ENCODE data around the gene GPATCH2L.

Gene GPATCH2L

DNA sequence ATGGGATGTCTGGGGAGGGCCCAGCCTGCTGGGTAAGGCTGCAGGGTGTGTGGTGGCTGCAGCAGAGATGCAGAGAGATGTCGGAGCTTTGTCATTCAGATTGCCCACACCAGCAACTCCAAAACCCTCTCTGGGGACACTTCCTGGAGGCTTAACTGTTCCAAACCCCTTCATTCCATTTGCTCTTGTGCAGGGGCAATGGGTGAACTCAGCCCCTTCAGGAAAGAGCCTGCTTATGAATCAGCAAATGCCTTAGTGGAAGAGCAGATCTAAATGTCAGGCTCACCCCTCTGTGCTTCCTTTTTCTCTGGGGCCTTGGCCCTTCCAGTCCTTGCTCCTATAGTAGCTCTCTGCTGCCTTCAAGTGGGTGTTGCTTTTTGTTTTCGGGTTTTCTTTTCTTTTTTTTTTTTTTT is 36.7 kb upstream of the GPATCH2L start:
- H3K79me2 ChIP-seq (ENCODE audit: control insufficient read depth, low read length) = no peaks in the 10 kb centered on the region
- no peak overlapping the region for H3K27ac ChIP-seq (ENCODE audit: low read depth, low read length)
- no peaks in the 10 kb centered on the region for H3K9me3 ChIP-seq (ENCODE audit: control insufficient read depth, insufficient read depth, low read length)
- no peak overlapping the region for H3K4me2 ChIP-seq (ENCODE audit: low read length)
- no peaks in the 10 kb centered on the region for H3F3A ChIP-seq (ENCODE audit: control insufficient read depth, insufficient read depth)
- no peaks in the 10 kb centered on the region for H3K4me1 ChIP-seq (ENCODE audit: control insufficient read depth, low read length)
- no peaks in the 10 kb centered on the region for H3K9me2 ChIP-seq (replicated peaks; ENCODE audit: control insufficient read depth, low read length)
- H3K27me3 ChIP-seq (ENCODE audit: control insufficient read depth, low read length) = no peaks in the 10 kb centered on the region
- no peak overlapping the region for H3K4me3 ChIP-seq (ENCODE audit: low read length)
- TF ChIP-seq EZH2phosphoT487 (IDR thresholded peaks at IDR 0.05; ENCODE audit: borderline replicate concordance, low read length) = no peak
- TF ChIP-seq, protein P1, sequence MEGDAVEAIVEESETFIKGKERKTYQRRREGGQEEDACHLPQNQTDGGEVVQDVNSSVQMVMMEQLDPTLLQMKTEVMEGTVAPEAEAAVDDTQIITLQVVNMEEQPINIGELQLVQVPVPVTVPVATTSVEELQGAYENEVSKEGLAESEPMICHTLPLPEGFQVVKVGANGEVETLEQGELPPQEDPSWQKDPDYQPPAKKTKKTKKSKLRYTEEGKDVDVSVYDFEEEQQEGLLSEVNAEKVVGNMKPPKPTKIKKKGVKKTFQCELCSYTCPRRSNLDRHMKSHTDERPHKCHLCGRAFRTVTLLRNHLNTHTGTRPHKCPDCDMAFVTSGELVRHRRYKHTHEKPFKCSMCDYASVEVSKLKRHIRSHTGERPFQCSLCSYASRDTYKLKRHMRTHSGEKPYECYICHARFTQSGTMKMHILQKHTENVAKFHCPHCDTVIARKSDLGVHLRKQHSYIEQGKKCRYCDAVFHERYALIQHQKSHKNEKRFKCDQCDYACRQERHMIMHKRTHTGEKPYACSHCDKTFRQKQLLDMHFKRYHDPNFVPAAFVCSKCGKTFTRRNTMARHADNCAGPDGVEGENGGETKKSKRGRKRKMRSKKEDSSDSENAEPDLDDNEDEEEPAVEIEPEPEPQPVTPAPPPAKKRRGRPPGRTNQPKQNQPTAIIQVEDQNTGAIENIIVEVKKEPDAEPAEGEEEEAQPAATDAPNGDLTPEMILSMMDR (IDR thresholded peaks at IDR 0.05; ENCODE audit: low read depth, low read length, poor library complexity, severe bottlenecking) = no peak
- H3K36me3 ChIP-seq (ENCODE audit: control insufficient read depth, low read length) = no peaks in the 10 kb centered on the region
- no peaks in the 10 kb centered on the region for H4K20me1 ChIP-seq (ENCODE audit: control insufficient read depth, insufficient read depth, low read depth, low read length)

DNA sequence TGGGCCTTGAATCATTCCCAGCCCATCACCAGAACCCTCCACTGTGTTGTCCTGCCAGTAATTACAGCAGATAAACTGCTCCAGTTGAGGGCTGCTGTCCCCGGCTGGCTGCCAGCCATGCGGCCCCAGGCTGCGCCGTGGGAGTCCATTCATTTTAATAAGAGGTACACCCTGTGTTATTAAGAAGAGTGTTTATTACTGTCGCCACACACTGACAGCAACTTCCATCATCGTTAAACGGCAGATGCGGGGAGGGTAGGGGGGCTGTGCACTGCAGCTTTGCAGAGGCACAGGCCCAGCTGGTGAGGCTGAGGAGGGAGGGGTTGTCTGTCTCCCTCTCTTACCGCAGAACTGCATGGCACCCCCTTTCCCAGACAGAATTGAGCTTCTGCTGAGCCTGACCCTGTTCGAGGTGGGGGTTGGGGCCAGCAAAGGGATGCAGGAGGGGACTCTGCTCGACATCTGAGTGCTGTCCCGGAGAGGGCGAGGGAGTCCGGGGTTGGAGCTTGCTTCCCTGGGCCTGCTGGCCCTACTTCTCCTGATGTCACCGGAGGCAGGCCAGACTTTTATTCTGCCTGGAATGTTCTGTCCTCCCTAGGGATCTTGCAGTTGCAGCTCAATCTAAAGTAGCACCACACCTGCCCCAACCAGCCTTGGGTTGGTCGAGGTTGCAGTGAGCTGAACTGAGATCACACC is 33.8 kb upstream of the GPATCH2L start:
- Histone ChIP-seq H3K9me2 (replicated peaks; ENCODE audit: control insufficient read depth, low read length) (no peaks in the 10 kb centered on the region), H3K36me3 (ENCODE audit: control insufficient read depth, low read length) (no peaks in the 10 kb centered on the region), H3K4me2 (ENCODE audit: low read length) (no peak overlapping the region), H3K79me2 (ENCODE audit: control insufficient read depth, low read length) (no peaks in the 10 kb centered on the region), H3K27me3 (ENCODE audit: control insufficient read depth, low read length) (no peaks in the 10 kb centered on the region), H4K20me1 (ENCODE audit: control insufficient read depth, insufficient read depth, low read depth, low read length) (no peaks in the 10 kb centered on the region), H3K27ac (ENCODE audit: low read depth, low read length) (no peak overlapping the region), H3K4me3 (ENCODE audit: low read length) (no peak overlapping the region), H3K4me1 (ENCODE audit: control insufficient read depth, low read length) (no peaks in the 10 kb centered on the region), H3K9me3 (ENCODE audit: control insufficient read depth, insufficient read depth, low read length) (no peaks in the 10 kb centered on the region), H3F3A (ENCODE audit: control insufficient read depth, insufficient read depth) (no peaks in the 10 kb centered on the region)
- TF ChIP-seq EZH2phosphoT487 (IDR thresholded peaks at IDR 0.05; ENCODE audit: borderline replicate concordance, low read length) = no peak
- TF ChIP-seq, protein P1 (IDR thresholded peaks at IDR 0.05; ENCODE audit: low read depth, low read length, poor library complexity, severe bottlenecking) = no peak

- TF ChIP-seq EZH2phosphoT487 (IDR thresholded peaks at IDR 0.05; ENCODE audit: borderline replicate concordance, low read length) = no peak
- TF ChIP-seq, protein P1 (IDR thresholded peaks at IDR 0.05; ENCODE audit: low read depth, low read length, poor library complexity, severe bottlenecking) = no peak
- no peaks in the 10 kb centered on the region for H3K9me2 ChIP-seq (replicated peaks; ENCODE audit: control insufficient read depth, low read length)
- H3K9me3 ChIP-seq (ENCODE audit: control insufficient read depth, insufficient read depth, low read length) = no peaks in the 10 kb centered on the region
- H3K4me3 ChIP-seq (ENCODE audit: low read length) = no peak overlapping the region
- no peak overlapping the region for H3K4me2 ChIP-seq (ENCODE audit: low read length)
- H3K36me3 ChIP-seq (ENCODE audit: control insufficient read depth, low read length) = no peaks in the 10 kb centered on the region
- H4K20me1 ChIP-seq (ENCODE audit: control insufficient read depth, insufficient read depth, low read depth, low read length) = no peaks in the 10 kb centered on the region
- no peaks in the 10 kb centered on the region for H3K4me1 ChIP-seq (ENCODE audit: control insufficient read depth, low read length)
- no peaks in the 10 kb centered on the region for H3K27me3 ChIP-seq (ENCODE audit: control insufficient read depth, low read length)
- no peaks in the 10 kb centered on the region for H3K79me2 ChIP-seq (ENCODE audit: control insufficient read depth, low read length)
- H3K27ac ChIP-seq (ENCODE audit: low read depth, low read length) = no peak overlapping the region
- no peaks in the 10 kb centered on the region for H3F3A ChIP-seq (ENCODE audit: control insufficient read depth, insufficient read depth)
Measured at GRCh38 chr14:76118594-76118993, 33.1 kb upstream of the GPATCH2L start.
